CD14-positive monocyte (primary cell): Measurements from ENCODE around the gene CDH12. TPM values are rescaled to one million over a fixed set of nuclear protein-coding genes. Genes with fewer than 3 reads are reported as not detected.

Source experiments
- DNase-seq, 3 donors: peaks; one replicate each; pipeline ENCODE4 v3.0.0-alpha.2; 2011 to 2022
- H2AFZ ChIP-seq: 2 replicates; pipeline ENCODE4 v1.6.0; 2012; ENCODE audit warnings: mild to moderate bottlenecking, low read depth, low read length, inconsistent platforms; ENCODE audit not compliant: insufficient read depth, poor library complexity, severe bottlenecking
- H3K27ac ChIP-seq, 2 donors: 1 replicate in 1 of 2; 2 replicates in 1 of 2; pipeline ENCODE4 v1.5.1; 2012 to 2013; ENCODE audit warnings: low read length in 2 of 2, control low read depth in 1 of 2, inconsistent platforms in 1 of 2, low read depth in 1 of 2, mild to moderate bottlenecking in 1 of 2
- H3K27me3 ChIP-seq, 2 donors: one replicate each; pipeline versions ENCODE4 v1.6.0 to v1.6.1; 2011 to 2013; ENCODE audit warnings: low read length in 2 of 2; ENCODE audit not compliant: control insufficient read depth in 2 of 2, insufficient read depth in 2 of 2
- H3K36me3 ChIP-seq, 2 donors: replicated peaks in 1 of 2; 1 replicate in 1 of 2; 2 replicates in 1 of 2; pipeline versions ENCODE4 v1.5.1 to v1.6.1; 2012 to 2013; ENCODE audit warnings: low read length in 2 of 2, control low read depth in 1 of 2, inconsistent platforms in 1 of 2, mild to moderate bottlenecking in 1 of 2; ENCODE audit not compliant: insufficient read depth in 2 of 2, control insufficient read depth in 1 of 2
- H3K4me1 ChIP-seq, 2 donors: 1 replicate in 1 of 2; 2 replicates in 1 of 2; pipeline versions ENCODE4 v1.5.1 to v1.6.1; 2012 to 2013; ENCODE audit warnings: low read length in 2 of 2, control low read depth in 1 of 2, inconsistent platforms in 1 of 2, mild to moderate bottlenecking in 1 of 2, moderate library complexity in 1 of 2; ENCODE audit not compliant: insufficient read depth in 2 of 2, control insufficient read depth in 1 of 2
- H3K4me2 ChIP-seq: replicated peaks from 2 replicates; pipeline ENCODE3; 2012; ENCODE audit warnings: low read length, moderate library complexity, mild to moderate bottlenecking; ENCODE audit not compliant: poor library complexity, severe bottlenecking; ENCODE audit errors: extremely low read depth
- H3K4me3 ChIP-seq, 3 experiments: fragments of 200-600 bp in 1 of 3; sonication (generic) in 1 of 3; replicated peaks in 1 of 3; 1 replicate in 2 of 3; 2 replicates in 1 of 3; pipeline ENCODE4 v1.5.1; 2011 to 2013; ENCODE audit warnings: low read length in 3 of 3, mild to moderate bottlenecking in 3 of 3, control low read depth in 2 of 3, low read depth in 2 of 3, inconsistent platforms in 1 of 3, moderate library complexity in 1 of 3
- H3K79me2 ChIP-seq: 2 replicates; pipeline ENCODE4 v1.6.0; 2012; ENCODE audit warnings: mild to moderate bottlenecking, control low read depth, inconsistent platforms, low read length, moderate library complexity; ENCODE audit not compliant: insufficient read depth
- H3K9ac ChIP-seq: 2 replicates; pipeline ENCODE4 v1.6.0; 2017; ENCODE audit warnings: low read length, mild to moderate bottlenecking; ENCODE audit not compliant: insufficient read depth, poor library complexity, severe bottlenecking
- H3K9me3 ChIP-seq, 2 donors: replicated peaks in 1 of 2; 1 replicate in 1 of 2; 2 replicates in 1 of 2; pipeline versions ENCODE4 v1.5.1 to v1.6.1; 2012 to 2013; ENCODE audit warnings: low read length in 2 of 2, control low read depth in 1 of 2; ENCODE audit not compliant: control insufficient read depth in 1 of 2, insufficient read depth in 1 of 2
- H4K20me1 ChIP-seq: 2 replicates; pipeline ENCODE4 v1.6.0; 2012; ENCODE audit warnings: mild to moderate bottlenecking, low read length, control low read depth, moderate library complexity; ENCODE audit not compliant: insufficient read depth
- H3K27ac Mint-ChIP-seq, 7 donors: one replicate each; pipeline ENCODE4 v1.8.0; 2020; ENCODE audit warnings: mild to moderate bottlenecking in 7 of 7, mixed read lengths in 7 of 7, moderate library complexity in 6 of 7, inconsistent platforms in 2 of 7
- H3K27me3 Mint-ChIP-seq, 3 donors: one replicate each; pipeline ENCODE4 v1.8.0; 2021 to 2022; ENCODE audit warnings: low read depth in 3 of 3, mild to moderate bottlenecking in 3 of 3, mixed read lengths in 3 of 3, moderate library complexity in 3 of 3, inconsistent platforms in 1 of 3
- H3K36me3 Mint-ChIP-seq, 2 donors: one replicate each; pipeline ENCODE4 v1.8.0; 2020; ENCODE audit warnings: mixed read lengths in 2 of 2, inconsistent platforms in 1 of 2, mild to moderate bottlenecking in 1 of 2
- H3K4me1 Mint-ChIP-seq: one replicate; pipeline ENCODE4 v1.8.0; 2020; ENCODE audit warnings: mild to moderate bottlenecking, mixed read lengths
- H3K4me3 Mint-ChIP-seq, 2 donors: one replicate each; pipeline ENCODE4 v1.8.0; 2020; ENCODE audit warnings: mild to moderate bottlenecking in 2 of 2, mixed read lengths in 2 of 2, moderate library complexity in 1 of 2
- H3K9me3 Mint-ChIP-seq, 7 donors: one replicate each; pipeline ENCODE4 v1.8.0; 2020 to 2022; ENCODE audit warnings: mixed read lengths in 7 of 7, mild to moderate bottlenecking in 6 of 7, moderate library complexity in 6 of 7, inconsistent platforms in 2 of 7
- CTCF ChIP-seq: fragments of 200-600 bp; IDR thresholded peaks from one replicate; pipeline ENCODE4 v1.8.0; 2022; ENCODE audit warnings: antibody characterized with exemption, mild to moderate bottlenecking
- WGBS: methylation state at CpG from one replicate; pipeline ENCODE4 v1.1.5; 2013; ENCODE audit warnings: missing lambda C conversion rate; ENCODE audit not compliant: insufficient coverage; 5-methylcytosine and 5-hydroxymethylcytosine counted together
- intact Hi-C, 2 donors: fragments of 100-400 bp; cut with micrococcal nuclease; formaldehyde crosslinking; loops; one replicate each; pipeline versions ENCODE4 v1.15.0 to v1.15.1; 2023
- polyA plus RNA-seq, 3 donors: library from polyadenylated mRNA; depleted of rRNA in 1 of 3; unstranded in 2 of 3; stranded (reverse) in 1 of 3; fragments of 300-500 nt in 2 of 3; fragments of >200 nt in 1 of 3; fragmentation: Illumina TruSeq in 2 of 3; gene quantifications; 1 replicate in 2 of 3; 2 replicates in 1 of 3; pipeline ENCODE4 v1.2.3, GENCODE V29; 2012 to 2021

CDH12 gene
- polyA plus RNA-seq, 3 donors = not detected

- H4K20me1 ChIP-seq = no peaks in the 10 kb centered on the region
- no peak overlapping the region for H3K27ac ChIP-seq
- H3K4me2 ChIP-seq = no peak overlapping the region
- WGBS = no CpG with 5 or more reads among the region's 1 CpG
- DNase-seq = no peak
- H3K79me2 ChIP-seq = no peaks in the 10 kb centered on the region
- Mint-ChIP-seq H3K27ac (no peak overlapping the region), H3K27me3 (no peaks in the 10 kb centered on the region), H3K4me3 (no peak overlapping the region), H3K36me3 (no peaks in the 10 kb centered on the region), H3K4me1 (no peaks in the 10 kb centered on the region), H3K9me3 (peaks cover 0 to 2% (median 0%) of the 10 kb centered on the region in 7 donors)
- no peaks in the 10 kb centered on the region for H3K36me3 ChIP-seq
- no peak overlapping the region for H3K9ac ChIP-seq
- H2AFZ ChIP-seq = no peak overlapping the region
- intact Hi-C loops = no loop called here
- H3K4me1 ChIP-seq = no peaks in the 10 kb centered on the region
- no peak overlapping the region for H3K4me3 ChIP-seq
- TF ChIP-seq CTCF = no peak
- no peaks in the 10 kb centered on the region for H3K9me3 ChIP-seq
- no peaks in the 10 kb centered on the region for H3K27me3 ChIP-seq
These were observed 237.2 kb downstream of the CDH12 start for GRCh38 chr5:22615964-22616363.

GRCh38 chr5:22614486-22615094 is 238.6 kb downstream of the CDH12 start:
- Mint-ChIP-seq H3K9me3 (peaks cover 0 to 2% (median 0%) of the 10 kb centered on the region in 7 donors), H3K4me3 (no peak overlapping the region), H3K4me1 (no peaks in the 10 kb centered on the region), H3K27me3 (no peaks in the 10 kb centered on the region), H3K36me3 (no peaks in the 10 kb centered on the region), H3K27ac (no peak overlapping the region)
- no peak overlapping the region for H3K27ac ChIP-seq
- no peaks in the 10 kb centered on the region for H3K4me1 ChIP-seq
- no peaks in the 10 kb centered on the region for H3K9me3 ChIP-seq
- H3K4me2 ChIP-seq = no peak overlapping the region
- DNase-seq = no peak
- no peak for TF ChIP-seq CTCF
- H3K79me2 ChIP-seq = no peaks in the 10 kb centered on the region
- H4K20me1 ChIP-seq = no peaks in the 10 kb centered on the region
- H3K4me3 ChIP-seq = no peak overlapping the region
- H3K36me3 ChIP-seq = no peaks in the 10 kb centered on the region
- no peak overlapping the region for H3K9ac ChIP-seq
- no peak overlapping the region for H2AFZ ChIP-seq
- intact Hi-C loops = no loop called here
- H3K27me3 ChIP-seq = no peaks in the 10 kb centered on the region
- 87% methylated on average over 3 of the region's 5 CpGs for WGBS
